WTC11 (cell line): ENCODE measurements around the gene CTRL.

ENCODE experiments used
- ETV6 ChIP-seq: sonication (generic); formaldehyde crosslinking; IDR thresholded peaks from 2 replicates; pipeline ENCODE4 v1.8.1; 2022; ENCODE audit warnings: mild to moderate bottlenecking, missing genetic modification reagents
- TF ChIP-seq, protein P1 (sequence below): sonication (generic); formaldehyde crosslinking; IDR thresholded peaks from 2 replicates; pipeline ENCODE4 v1.8.1; 2023; ENCODE audit warnings: mild to moderate bottlenecking, missing genetic modification reagents, moderate library complexity

DNA sequence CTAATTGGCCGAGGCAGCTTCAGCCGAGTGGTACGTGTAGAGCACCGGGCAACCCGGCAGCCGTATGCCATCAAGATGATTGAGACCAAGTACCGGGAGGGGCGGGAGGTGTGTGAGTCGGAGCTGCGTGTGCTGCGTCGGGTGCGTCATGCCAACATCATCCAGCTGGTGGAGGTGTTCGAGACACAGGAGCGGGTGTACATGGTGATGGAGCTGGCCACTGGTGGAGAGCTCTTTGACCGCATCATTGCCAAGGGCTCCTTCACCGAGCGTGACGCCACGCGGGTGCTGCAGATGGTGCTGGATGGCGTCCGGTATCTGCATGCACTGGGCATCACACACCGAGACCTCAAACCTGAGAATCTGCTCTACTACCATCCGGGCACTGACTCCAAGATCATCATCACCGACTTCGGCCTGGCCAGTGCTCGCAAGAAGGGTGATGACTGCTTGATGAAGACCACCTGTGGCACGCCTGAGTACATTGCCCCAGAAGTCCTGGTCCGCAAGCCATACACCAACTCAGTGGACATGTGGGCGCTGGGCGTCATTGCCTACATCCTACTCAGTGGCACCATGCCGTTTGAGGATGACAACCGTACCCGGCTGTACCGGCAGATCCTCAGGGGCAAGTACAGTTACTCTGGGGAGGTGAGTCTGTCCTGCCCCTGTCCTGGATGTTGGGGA lies 22.5 kb downstream of the CTRL start:
- TF ChIP-seq, protein P1, sequence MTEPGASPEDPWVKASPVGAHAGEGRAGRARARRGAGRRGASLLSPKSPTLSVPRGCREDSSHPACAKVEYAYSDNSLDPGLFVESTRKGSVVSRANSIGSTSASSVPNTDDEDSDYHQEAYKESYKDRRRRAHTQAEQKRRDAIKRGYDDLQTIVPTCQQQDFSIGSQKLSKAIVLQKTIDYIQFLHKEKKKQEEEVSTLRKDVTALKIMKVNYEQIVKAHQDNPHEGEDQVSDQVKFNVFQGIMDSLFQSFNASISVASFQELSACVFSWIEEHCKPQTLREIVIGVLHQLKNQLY (CRISPR knock-in tag), result no peak
- no peak for TF ChIP-seq ETV6
